Activated CD8-positive, alpha-beta memory T cell treated with anti-CD3 and anti-CD28 coated beads, Interleukin-2, amount 50 U/mL, for 24 hours (primary cell): ENCODE results near the gene MED13L.

Source experiments
- DNase-seq: peaks from one replicate; pipeline ENCODE4 v3.0.0-alpha.2; 2020; ENCODE audit errors: extremely low read depth

The MED13L gene

GRCh38 chr12:115975411-115975810, 302.1 kb downstream of the MED13L start:
- no peak for DNase-seq

- no peak for DNase-seq
These were observed 303.3 kb downstream of the MED13L start for GRCh38 chr12:115973968-115974724.

GRCh38 chr12:115973066-115973465, 304.4 kb downstream of the MED13L start:
- no peak for DNase-seq

GRCh38 chr12:115972241-115972640, 305.3 kb downstream of the MED13L start:
- DNase-seq = no peak

- no peak for DNase-seq
These were observed 309.3 kb downstream of the MED13L start for GRCh38 chr12:115968211-115968610.

- no peak for DNase-seq
These were observed 311.1 kb downstream of the MED13L start for GRCh38 chr12:115966376-115966775.

GRCh38 chr12:115964626-115965025, 312.9 kb downstream of the MED13L start:
- no peak for DNase-seq

GRCh38 chr12:115964214-115964613, 313.3 kb downstream of the MED13L start:
- no peak for DNase-seq

- no peak for DNase-seq
These were observed 315.3 kb downstream of the MED13L start for GRCh38 chr12:115962216-115962615.

GRCh38 chr12:115960868-115961802, 316.4 kb downstream of the MED13L start:
- DNase-seq = no peak

- no peak for DNase-seq
These were observed 319.7 kb downstream of the MED13L start for GRCh38 chr12:115957686-115958290.

- DNase-seq = no peak
These were observed 320.8 kb downstream of the MED13L start for GRCh38 chr12:115956659-115957058.

GRCh38 chr12:115956236-115956635, 321.3 kb downstream of the MED13L start:
- no peak for DNase-seq

- no peak for DNase-seq
These were observed 324.0 kb downstream of the MED13L start for GRCh38 chr12:115953450-115953849.

GRCh38 chr12:115953031-115953430, 324.5 kb downstream of the MED13L start:
- no peak for DNase-seq

GRCh38 chr12:115950959-115951358, 326.5 kb downstream of the MED13L start:
- no peak for DNase-seq

- no peak for DNase-seq
These were observed 327.8 kb downstream of the MED13L start for GRCh38 chr12:115949675-115950074.

- no peak for DNase-seq
These were observed 329.8 kb downstream of the MED13L start for GRCh38 chr12:115947696-115948062.

- no peak for DNase-seq
These were observed 330.4 kb downstream of the MED13L start for GRCh38 chr12:115946867-115947695.

GRCh38 chr12:115946092-115946491, 331.4 kb downstream of the MED13L start:
- no peak for DNase-seq

GRCh38 chr12:115945491-115945885, 332.0 kb downstream of the MED13L start:
- DNase-seq = no peak
